ENCODE results near the gene SH3PXD2B. TPM values are rescaled to one million over a fixed set of nuclear protein-coding genes. Genes with fewer than 3 reads are reported as not detected.

The SH3PXD2B gene
- total and polyA plus RNA-seq, 2 donors (not counting 1 experiment from before 2014, with no cell fraction given), result not detected

DNA sequence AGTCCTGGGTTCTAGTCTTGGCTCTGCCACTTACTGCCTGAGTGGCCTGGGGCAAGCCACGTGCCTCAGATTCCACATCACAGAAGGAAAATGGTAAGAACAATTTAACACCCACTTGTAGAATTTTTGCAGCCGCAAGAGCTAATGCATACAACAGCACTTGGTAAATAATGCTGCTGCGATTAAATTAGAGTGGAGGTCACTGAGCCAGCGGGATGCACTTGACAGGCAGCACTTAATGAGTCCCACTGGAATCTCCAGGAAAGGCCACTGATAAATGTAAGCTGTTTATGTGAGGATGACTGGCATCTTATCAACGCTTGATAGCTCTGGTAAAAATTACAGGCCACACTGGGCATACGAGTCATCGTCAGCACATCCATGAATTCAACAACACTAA, 111.4 kb downstream of the SH3PXD2B start:
- 83% methylated on average over 2 of the region's 7 CpGs for WGBS (ENCODE audit: insufficient coverage)
- Histone ChIP-seq H2AFZ (ENCODE audit: insufficient read depth, low read depth, low read length, poor library complexity, severe bottlenecking) (no peak overlapping the region), H4K20me1 (ENCODE audit: control insufficient read depth, insufficient read depth, low read length, poor library complexity, severe bottlenecking) (no peaks in the 10 kb centered on the region), H3K4me1 (ENCODE audit: control insufficient read depth in 2 of 2, insufficient read depth in 2 of 2, low read length in 2 of 2) (no peaks in the 10 kb centered on the region), H3K9ac (ENCODE audit: low read length) (no peak overlapping the region), H3K79me2 (ENCODE audit: control insufficient read depth, insufficient read depth, low read length) (no peaks in the 10 kb centered on the region), H3K4me3 (ENCODE audit: control extremely low read depth in 1 of 5, extremely low read depth in 1 of 5, insufficient read depth in 1 of 5, low read depth in 2 of 5, low read length in 4 of 5) (no peak overlapping the region), H3K27me3 (replicated peaks in 1 of 4; ENCODE audit: control extremely low read depth in 1 of 4, control insufficient read depth in 3 of 4, insufficient read depth in 4 of 4, low read length in 3 of 4) (no peaks in the 10 kb centered on the region), H3K4me2 (replicated peaks; ENCODE audit: low read depth, low read length, poor library complexity, severe bottlenecking) (no peak overlapping the region), H3K36me3 (replicated peaks in 1 of 2; ENCODE audit: control extremely low read depth in 1 of 2, control insufficient read depth in 1 of 2, extremely low read depth in 1 of 2, insufficient read depth in 2 of 2, low read length in 1 of 2) (no peaks in the 10 kb centered on the region), H3K27ac (ENCODE audit: low read length in 2 of 2) (no peak overlapping the region), H3K9me3 (ENCODE audit: control extremely low read depth in 1 of 3, control insufficient read depth in 2 of 3, insufficient read depth in 1 of 3, low read length in 2 of 3) (no peaks in the 10 kb centered on the region)
- Mint-ChIP-seq H3K27ac (no peak overlapping the region), H3K4me1 (no peaks in the 10 kb centered on the region), H3K9me3 (ENCODE audit: insufficient read depth) (no peaks in the 10 kb centered on the region), H3K27me3 (peaks cover 11% of the 10 kb centered on the region), H3K4me3 (no peak overlapping the region)
- POLR2A ChIA-PET, result no interaction called here
- DNase-seq (no peak), ATAC-seq (ENCODE audit: low read depth) (no peak)
- intact Hi-C loops (cut with micrococcal nuclease), result no loop called here
- no peak for TF ChIP-seq EZH2 (IDR thresholded peaks at IDR 0.05; ENCODE audit: borderline replicate concordance, insufficient read depth, low read depth, low read length, poor library complexity, severe bottlenecking)
- TF ChIP-seq, protein P1, sequence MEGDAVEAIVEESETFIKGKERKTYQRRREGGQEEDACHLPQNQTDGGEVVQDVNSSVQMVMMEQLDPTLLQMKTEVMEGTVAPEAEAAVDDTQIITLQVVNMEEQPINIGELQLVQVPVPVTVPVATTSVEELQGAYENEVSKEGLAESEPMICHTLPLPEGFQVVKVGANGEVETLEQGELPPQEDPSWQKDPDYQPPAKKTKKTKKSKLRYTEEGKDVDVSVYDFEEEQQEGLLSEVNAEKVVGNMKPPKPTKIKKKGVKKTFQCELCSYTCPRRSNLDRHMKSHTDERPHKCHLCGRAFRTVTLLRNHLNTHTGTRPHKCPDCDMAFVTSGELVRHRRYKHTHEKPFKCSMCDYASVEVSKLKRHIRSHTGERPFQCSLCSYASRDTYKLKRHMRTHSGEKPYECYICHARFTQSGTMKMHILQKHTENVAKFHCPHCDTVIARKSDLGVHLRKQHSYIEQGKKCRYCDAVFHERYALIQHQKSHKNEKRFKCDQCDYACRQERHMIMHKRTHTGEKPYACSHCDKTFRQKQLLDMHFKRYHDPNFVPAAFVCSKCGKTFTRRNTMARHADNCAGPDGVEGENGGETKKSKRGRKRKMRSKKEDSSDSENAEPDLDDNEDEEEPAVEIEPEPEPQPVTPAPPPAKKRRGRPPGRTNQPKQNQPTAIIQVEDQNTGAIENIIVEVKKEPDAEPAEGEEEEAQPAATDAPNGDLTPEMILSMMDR (IDR thresholded peaks at IDR 0.05), result no peak
- CTCF ChIA-PET, result no interaction called here

DNA sequence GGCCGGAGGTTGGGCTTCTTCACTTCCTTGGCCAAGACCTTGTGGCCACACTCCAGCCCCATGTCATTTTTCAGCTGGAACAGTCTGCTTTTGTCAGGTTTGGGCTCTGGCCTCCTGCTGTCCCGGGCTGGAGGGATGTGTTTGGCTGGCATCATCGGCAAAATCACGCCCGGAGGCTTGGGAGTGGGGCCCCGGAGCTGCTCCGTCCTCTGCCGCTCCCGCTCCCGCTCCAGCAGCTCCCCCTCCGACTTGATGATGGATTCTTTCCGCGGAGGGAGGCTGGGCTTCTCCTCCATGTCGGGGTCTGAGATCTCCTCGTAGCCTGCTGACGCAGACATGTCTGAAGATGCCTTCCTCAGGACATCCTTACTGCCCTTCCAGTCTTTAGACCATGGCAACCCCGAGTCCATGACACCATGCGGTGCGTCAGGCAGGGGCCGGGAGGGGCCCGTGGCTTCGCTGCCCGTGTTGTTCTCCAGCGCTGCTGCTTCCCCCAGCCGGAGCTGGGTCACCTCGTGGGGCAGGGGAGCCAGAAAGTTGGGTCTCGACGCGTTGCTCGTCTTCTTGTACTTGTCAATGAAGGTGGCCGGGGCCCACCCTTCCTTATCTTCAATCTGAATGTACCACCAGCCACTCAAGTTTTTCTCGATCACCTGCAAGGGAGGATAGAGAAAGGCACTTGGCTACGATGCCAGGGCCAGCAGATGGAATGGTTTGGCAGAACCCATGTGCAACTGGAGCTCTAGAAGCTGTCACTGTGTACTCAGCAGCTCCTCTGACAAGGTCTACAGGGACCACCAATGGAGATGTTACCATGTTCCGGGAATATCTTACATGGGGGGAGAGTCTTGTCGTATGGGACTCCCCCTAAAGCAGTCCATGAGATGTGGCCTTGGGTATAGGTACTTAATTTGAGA, 114.8 kb downstream of the SH3PXD2B start:
- Histone ChIP-seq H3K4me2 (replicated peaks; ENCODE audit: low read depth, low read length, poor library complexity, severe bottlenecking) (no peak overlapping the region), H3K9me3 (ENCODE audit: control extremely low read depth in 1 of 3, control insufficient read depth in 2 of 3, insufficient read depth in 1 of 3, low read length in 2 of 3) (no peaks in the 10 kb centered on the region), H3K9ac (ENCODE audit: low read length) (no peak overlapping the region), H4K20me1 (ENCODE audit: control insufficient read depth, insufficient read depth, low read length, poor library complexity, severe bottlenecking) (no peaks in the 10 kb centered on the region), H3K4me3 (ENCODE audit: control extremely low read depth in 1 of 5, extremely low read depth in 1 of 5, insufficient read depth in 1 of 5, low read depth in 2 of 5, low read length in 4 of 5) (no peak overlapping the region), H2AFZ (ENCODE audit: insufficient read depth, low read depth, low read length, poor library complexity, severe bottlenecking) (no peak overlapping the region), H3K27me3 (replicated peaks in 1 of 4; ENCODE audit: control extremely low read depth in 1 of 4, control insufficient read depth in 3 of 4, insufficient read depth in 4 of 4, low read length in 3 of 4) (no peaks in the 10 kb centered on the region), H3K4me1 (ENCODE audit: control insufficient read depth in 2 of 2, insufficient read depth in 2 of 2, low read length in 2 of 2) (no peaks in the 10 kb centered on the region), H3K27ac (ENCODE audit: low read length in 2 of 2) (no peak overlapping the region), H3K36me3 (replicated peaks in 1 of 2; ENCODE audit: control extremely low read depth in 1 of 2, control insufficient read depth in 1 of 2, extremely low read depth in 1 of 2, insufficient read depth in 2 of 2, low read length in 1 of 2) (no peaks in the 10 kb centered on the region), H3K79me2 (ENCODE audit: control insufficient read depth, insufficient read depth, low read length) (no peaks in the 10 kb centered on the region)
- intact Hi-C loops (cut with micrococcal nuclease), result no loop called here
- WGBS (ENCODE audit: insufficient coverage), result 92% methylated on average over 32 of the region's 35 CpGs
- ATAC-seq (ENCODE audit: low read depth), result no peak
- POLR2A ChIA-PET, result no interaction called here
- TF ChIP-seq EZH2 (IDR thresholded peaks at IDR 0.05; ENCODE audit: borderline replicate concordance, insufficient read depth, low read depth, low read length, poor library complexity, severe bottlenecking), result no peak
- TF ChIP-seq, protein P1 (IDR thresholded peaks at IDR 0.05), result no peak
- no peak for DNase-seq
- Mint-ChIP-seq H3K27ac (no peak overlapping the region), H3K4me3 (no peak overlapping the region), H3K9me3 (ENCODE audit: insufficient read depth) (no peaks in the 10 kb centered on the region), H3K4me1 (no peaks in the 10 kb centered on the region), H3K27me3 (peaks cover 12% of the 10 kb centered on the region)
- CTCF ChIA-PET, result no interaction called here

All from B cell (primary cell).